Keratinocyte (primary cell): ENCODE measurements around the gene MAEL.

Source experiments
- EZH2 ChIP-seq: IDR thresholded peaks from one replicate; pipeline ENCODE4 v1.6.1; 2012; ENCODE audit warnings: inconsistent platforms, mild to moderate bottlenecking, low read length, moderate library complexity
- TF ChIP-seq, protein P1 (sequence below), 3 experiments: IDR thresholded peaks in 1 of 3; conservative IDR thresholded peaks in 1 of 3; optimal IDR thresholded peaks in 1 of 3; 2 replicates in 2 of 3; 3 replicates in 1 of 3; pipeline versions ENCODE3 to v1.5.1; 2011; ENCODE audit warnings: low read length in 3 of 3, mild to moderate bottlenecking in 3 of 3, moderate library complexity in 2 of 3, control low read depth in 1 of 3, inconsistent platforms in 1 of 3; ENCODE audit not compliant: insufficient read depth in 2 of 3; ENCODE audit errors: extremely low read depth in 1 of 3

DNA sequence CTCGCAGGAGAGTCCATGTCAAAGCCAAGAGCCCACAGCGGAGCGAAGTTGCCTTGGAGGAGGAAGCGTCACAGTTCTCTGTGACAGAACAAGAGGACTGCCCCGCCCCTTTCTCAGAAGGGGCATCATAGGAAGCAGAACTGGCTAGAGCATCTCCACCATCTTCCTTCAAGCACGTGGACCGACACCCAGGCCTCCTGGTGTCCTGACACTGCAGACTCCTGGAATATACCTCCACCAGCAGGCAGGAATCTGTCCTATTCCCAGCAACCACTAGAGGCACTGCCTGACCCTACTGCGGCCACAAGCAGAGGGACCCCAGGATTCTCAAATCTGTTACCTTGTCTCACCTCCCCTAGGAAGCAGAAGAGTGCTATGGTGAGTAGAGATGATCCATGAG is 63.3 kb downstream of the MAEL start:
- TF ChIP-seq, protein P1, sequence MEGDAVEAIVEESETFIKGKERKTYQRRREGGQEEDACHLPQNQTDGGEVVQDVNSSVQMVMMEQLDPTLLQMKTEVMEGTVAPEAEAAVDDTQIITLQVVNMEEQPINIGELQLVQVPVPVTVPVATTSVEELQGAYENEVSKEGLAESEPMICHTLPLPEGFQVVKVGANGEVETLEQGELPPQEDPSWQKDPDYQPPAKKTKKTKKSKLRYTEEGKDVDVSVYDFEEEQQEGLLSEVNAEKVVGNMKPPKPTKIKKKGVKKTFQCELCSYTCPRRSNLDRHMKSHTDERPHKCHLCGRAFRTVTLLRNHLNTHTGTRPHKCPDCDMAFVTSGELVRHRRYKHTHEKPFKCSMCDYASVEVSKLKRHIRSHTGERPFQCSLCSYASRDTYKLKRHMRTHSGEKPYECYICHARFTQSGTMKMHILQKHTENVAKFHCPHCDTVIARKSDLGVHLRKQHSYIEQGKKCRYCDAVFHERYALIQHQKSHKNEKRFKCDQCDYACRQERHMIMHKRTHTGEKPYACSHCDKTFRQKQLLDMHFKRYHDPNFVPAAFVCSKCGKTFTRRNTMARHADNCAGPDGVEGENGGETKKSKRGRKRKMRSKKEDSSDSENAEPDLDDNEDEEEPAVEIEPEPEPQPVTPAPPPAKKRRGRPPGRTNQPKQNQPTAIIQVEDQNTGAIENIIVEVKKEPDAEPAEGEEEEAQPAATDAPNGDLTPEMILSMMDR (optimal IDR thresholded peaks at IDR 0.05 in 1 of 3, IDR thresholded peaks at IDR 0.05 in 1 of 3, conservative IDR thresholded peaks at IDR 0.05 in 1 of 3; ENCODE audit: extremely low read depth in 1 of 3, insufficient read depth in 2 of 3, low read length in 3 of 3) = peak; percentile 37 to 62 (median 61)
- TF ChIP-seq EZH2 = no peak
